ENCODE data around the gene FRMD1.

FRMD1 gene

DNA sequence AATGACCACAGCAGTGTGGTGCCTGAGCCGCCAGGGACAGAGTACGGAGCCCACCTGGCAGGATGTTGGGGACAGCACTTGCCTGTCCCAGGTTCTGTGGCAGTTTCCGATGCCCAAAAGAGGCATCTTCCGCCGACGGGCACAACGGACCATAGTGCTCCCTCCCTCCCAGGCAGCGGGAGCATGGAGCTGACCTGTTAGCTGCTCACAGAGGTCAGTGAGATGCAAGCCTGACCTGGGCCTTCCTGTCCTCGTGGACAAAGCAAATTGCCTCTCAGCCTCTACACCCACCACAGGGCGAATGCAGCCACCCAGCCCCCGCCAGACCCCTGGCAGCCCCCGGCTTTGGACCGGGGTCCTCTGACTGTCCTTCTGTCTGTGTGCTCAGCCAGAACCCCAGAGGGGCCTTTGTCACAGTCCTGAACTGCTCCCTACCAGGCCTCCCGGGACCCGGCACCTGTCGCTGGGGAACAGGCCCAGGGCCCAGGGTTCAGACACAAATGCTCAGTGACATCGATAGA lies 16.2 kb upstream of the FRMD1 start:
- no peaks in the 10 kb centered on the region for H3K4me1 Mint-ChIP-seq
- DNase-seq (no peak), ATAC-seq (replicated peaks) (no peak)
- H3K27ac Mint-ChIP-seq = no peak overlapping the region
- H3K27me3 Mint-ChIP-seq = peaks cover 4 to 20% of the 10 kb centered on the region in 2 donors
- H3K36me3 Mint-ChIP-seq = peaks cover 0 to 3% of the 10 kb centered on the region in 2 donors
- no peak overlapping the region for H3K4me3 Mint-ChIP-seq
- H3K9me3 Mint-ChIP-seq = peaks cover 7 to 9% of the 10 kb centered on the region in 2 donors

- H3K4me3 Mint-ChIP-seq = no peak overlapping the region
- DNase-seq (no peak), ATAC-seq (replicated peaks) (no peak)
Observed at GRCh38 chr6:168093634-168094033, 14.6 kb upstream of the FRMD1 start.

DNA sequence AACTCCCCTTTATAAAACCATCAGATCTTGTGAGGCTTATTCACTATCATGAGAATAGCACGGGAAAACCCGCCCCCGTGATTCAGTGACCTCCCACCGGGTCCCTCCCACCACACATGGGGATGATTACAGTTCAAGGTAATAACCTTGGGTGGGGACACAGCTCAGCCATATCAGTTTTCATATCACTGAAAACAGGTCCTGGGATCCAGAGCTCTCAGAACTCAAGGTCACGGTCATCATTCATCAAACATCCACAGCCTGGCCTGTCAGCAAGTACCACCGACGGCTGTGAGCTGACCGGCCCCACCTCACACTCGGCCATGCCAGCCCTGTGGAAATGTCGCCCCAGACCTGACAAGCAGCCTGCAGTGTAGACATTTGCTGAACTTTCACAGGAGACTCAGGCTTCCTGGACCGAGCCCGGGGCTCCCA lies 14.1 kb upstream of the FRMD1 start:
- Mint-ChIP-seq H3K36me3 (peaks cover 0 to 3% of the 10 kb centered on the region in 2 donors), H3K27ac (no peak overlapping the region), H3K4me3 (no peak overlapping the region), H3K4me1 (no peaks in the 10 kb centered on the region), H3K27me3 (peaks cover 0 to 4% of the 10 kb centered on the region in 2 donors), H3K9me3 (peaks cover 7 to 9% of the 10 kb centered on the region in 2 donors)
- DNase-seq = no peak
- ATAC-seq (replicated peaks) = no peak

More at GRCh38 chr6:168093634-168094033, 14.6 kb upstream of the FRMD1 start:
- Mint-ChIP-seq H3K27me3 (peaks cover 4 to 5% of the 10 kb centered on the region in 2 donors), H3K27ac (no peak overlapping the region), H3K4me1 (no peaks in the 10 kb centered on the region), H3K36me3 (peaks cover 0 to 3% of the 10 kb centered on the region in 2 donors), H3K9me3 (peaks cover 7 to 9% of the 10 kb centered on the region in 2 donors)

DNA sequence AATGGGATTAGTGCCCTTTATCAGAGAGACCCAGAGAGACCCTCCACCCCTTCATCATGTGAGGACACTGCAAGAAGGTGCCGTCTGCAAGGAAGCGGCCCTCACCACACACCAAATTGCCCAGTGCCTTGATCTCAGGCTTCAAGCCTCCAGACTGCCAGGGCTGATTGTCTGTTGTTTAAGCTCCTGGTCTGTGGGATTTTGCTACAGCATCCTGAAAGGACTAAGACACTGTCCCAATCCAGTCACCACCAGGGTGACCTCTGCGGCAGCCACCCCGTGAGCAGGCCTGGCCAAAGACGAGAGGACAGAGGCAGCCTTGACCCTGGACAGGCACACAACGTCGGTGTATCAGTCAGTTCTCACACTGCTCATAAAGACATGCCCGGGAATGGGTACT lies 13.5 kb upstream of the FRMD1 start:
- Mint-ChIP-seq H3K4me1 (no peaks in the 10 kb centered on the region), H3K9me3 (peaks cover 7 to 9% of the 10 kb centered on the region in 2 donors), H3K36me3 (peaks cover 0 to 3% of the 10 kb centered on the region in 2 donors), H3K4me3 (no peak overlapping the region), H3K27ac (no peak overlapping the region), H3K27me3 (peaks cover 0 to under 1% of the 10 kb centered on the region in 2 donors)
- ATAC-seq (replicated peaks) = no peak
- no peak for DNase-seq

DNA sequence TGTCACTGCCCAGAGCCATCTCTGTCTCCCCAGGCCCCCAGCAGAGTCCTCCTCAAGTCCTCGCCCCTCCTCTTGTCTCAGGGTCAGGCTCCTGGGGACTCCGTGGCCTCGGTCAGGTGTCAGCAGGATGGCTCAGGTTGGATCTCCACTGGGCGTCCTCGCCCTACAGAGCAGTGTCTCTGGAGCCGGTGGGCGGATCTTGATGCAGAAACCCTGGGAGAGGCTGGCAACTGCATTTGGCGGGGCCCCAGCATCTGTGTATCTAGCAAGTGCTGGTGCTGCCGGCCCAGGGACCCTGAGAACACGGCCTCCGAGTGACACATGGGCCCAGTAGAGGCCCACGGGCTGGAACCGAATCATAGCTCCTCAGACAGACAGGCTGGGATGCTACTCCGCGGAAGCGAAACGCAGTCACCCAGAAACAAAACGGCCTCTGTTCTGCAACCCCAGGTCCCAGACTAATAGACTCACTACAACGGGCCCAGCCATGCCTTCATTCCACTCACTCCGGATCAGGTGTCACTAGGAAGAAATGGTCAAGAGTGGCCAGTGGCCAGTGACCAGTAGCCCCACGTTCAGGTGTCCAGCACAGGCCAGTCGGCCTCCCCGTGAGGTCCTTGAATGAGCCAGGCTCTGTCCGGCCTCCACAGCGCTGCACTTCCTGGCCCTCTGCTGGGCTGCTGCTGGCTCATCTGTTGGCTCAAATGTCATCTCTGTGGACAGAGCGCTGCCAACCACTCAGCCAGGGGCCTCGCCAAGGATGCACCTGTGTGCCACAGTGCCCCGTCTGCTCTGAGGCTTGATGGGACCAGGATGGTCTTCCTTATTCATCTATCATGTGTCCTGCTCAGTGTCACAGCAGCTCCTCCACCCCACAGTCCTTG lies 12.6 kb upstream of the FRMD1 start:
- no peak for ATAC-seq (replicated peaks)
- Mint-ChIP-seq H3K36me3 (peaks cover 0 to 3% of the 10 kb centered on the region in 2 donors), H3K9me3 (peaks cover 7 to 9% of the 10 kb centered on the region in 2 donors), H3K4me1 (no peaks in the 10 kb centered on the region), H3K4me3 (no peak overlapping the region), H3K27me3 (no peaks in the 10 kb centered on the region), H3K27ac (no peak overlapping the region)
- DNase-seq = no peak

- ATAC-seq (replicated peaks) = no peak
Observed at GRCh38 chr6:168090706-168091105, 11.7 kb upstream of the FRMD1 start.

DNA sequence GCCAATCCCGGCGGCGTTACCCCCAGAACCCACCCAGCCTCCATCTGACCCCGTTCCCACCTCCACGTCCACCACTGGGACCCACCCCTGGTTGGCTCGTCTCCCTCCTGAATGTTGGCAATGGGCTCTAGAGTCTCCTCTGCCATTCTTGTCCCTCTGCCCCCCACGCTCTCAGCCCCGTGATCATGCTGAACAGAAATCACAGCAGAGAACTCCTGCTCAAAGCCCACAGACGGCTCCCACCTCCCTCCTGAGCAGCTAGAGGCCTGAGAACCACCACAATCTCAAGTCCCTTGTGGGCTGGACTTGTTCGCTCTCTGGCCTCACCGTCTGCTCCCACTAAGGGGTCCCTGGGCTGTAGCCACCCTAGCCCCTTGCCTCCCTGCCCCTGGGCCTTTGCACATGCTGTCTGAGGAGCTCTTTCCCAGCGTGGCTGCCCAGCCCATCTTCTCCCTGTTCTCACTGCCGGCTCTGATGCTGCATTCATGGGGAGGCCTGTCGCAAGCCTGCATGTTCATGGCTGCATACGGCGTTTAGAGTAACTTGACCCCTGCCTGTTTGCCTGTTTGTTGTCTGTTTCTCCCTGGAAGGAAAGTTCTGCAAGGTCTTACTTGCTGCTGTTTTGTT lies 11.2 kb upstream of the FRMD1 start:
- Mint-ChIP-seq H3K36me3 (peaks cover 0 to 3% of the 10 kb centered on the region in 2 donors), H3K27ac (no peak overlapping the region), H3K4me3 (no peak overlapping the region), H3K27me3 (no peaks in the 10 kb centered on the region), H3K9me3 (peaks cover 7 to 9% of the 10 kb centered on the region in 2 donors), H3K4me1 (no peaks in the 10 kb centered on the region)
- no peak for ATAC-seq (replicated peaks)
- DNase-seq = no peak

More at GRCh38 chr6:168090706-168091105, 11.7 kb upstream of the FRMD1 start:
- H3K4me3 Mint-ChIP-seq = no peak overlapping the region
- no peaks in the 10 kb centered on the region for H3K27me3 Mint-ChIP-seq
- no peak overlapping the region for H3K27ac Mint-ChIP-seq
- H3K36me3 Mint-ChIP-seq = peaks cover 0 to 3% of the 10 kb centered on the region in 2 donors
- H3K9me3 Mint-ChIP-seq = peaks cover 7 to 9% of the 10 kb centered on the region in 2 donors
- H3K4me1 Mint-ChIP-seq = no peaks in the 10 kb centered on the region
- DNase-seq = no peak

DNA sequence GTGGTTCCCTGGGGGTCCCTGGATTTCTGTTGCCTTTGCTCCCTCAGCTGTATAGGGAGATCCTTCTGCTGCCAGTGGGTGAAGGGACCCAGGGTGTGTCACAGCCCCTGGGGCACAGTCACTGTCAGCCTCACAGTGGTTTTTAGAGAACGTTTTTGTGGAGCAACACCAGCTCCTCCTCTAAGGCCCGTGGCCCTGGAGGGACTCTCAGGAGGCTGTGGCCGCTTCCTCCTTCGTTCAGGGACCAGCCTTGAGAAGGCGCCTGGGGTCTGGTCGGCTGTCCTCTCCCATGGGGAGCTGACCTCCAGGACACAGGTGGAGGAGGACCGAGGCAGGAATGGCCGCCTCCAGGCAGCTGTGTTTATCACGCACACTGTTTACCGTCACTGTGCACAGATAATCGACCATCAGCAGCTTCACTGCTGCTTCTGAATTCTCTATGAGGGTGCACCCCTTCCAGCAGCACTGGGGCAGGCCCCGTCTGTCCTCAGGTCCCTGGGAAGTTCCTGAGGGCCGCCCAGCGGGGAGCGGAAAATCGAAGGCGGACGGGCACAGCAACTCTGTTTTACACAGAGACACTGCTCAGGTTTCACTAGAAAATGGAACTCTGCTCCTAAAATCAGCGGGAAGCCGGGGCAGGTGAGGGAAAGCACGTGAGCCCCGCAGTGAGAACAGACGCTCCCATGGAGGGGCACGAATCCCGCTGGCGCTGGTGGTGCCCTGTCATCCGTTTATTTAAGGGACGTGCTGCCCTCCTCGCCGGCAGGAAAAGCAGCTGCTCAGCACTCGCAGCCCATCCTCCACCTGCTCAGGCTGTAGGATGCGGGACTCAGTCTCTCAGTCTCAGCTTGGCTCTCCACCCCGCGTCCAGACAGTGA lies 10.4 kb upstream of the FRMD1 start:
- no peak for ATAC-seq (replicated peaks)
- H3K27me3 Mint-ChIP-seq = no peaks in the 10 kb centered on the region
- no peak overlapping the region for H3K4me3 Mint-ChIP-seq
- peaks cover 0 to 3% of the 10 kb centered on the region in 2 donors for H3K36me3 Mint-ChIP-seq
- DNase-seq = no peak
- peaks cover 7 to 9% of the 10 kb centered on the region in 2 donors for H3K9me3 Mint-ChIP-seq
- no peak overlapping the region for H3K27ac Mint-ChIP-seq
- H3K4me1 Mint-ChIP-seq = no peaks in the 10 kb centered on the region

DNA sequence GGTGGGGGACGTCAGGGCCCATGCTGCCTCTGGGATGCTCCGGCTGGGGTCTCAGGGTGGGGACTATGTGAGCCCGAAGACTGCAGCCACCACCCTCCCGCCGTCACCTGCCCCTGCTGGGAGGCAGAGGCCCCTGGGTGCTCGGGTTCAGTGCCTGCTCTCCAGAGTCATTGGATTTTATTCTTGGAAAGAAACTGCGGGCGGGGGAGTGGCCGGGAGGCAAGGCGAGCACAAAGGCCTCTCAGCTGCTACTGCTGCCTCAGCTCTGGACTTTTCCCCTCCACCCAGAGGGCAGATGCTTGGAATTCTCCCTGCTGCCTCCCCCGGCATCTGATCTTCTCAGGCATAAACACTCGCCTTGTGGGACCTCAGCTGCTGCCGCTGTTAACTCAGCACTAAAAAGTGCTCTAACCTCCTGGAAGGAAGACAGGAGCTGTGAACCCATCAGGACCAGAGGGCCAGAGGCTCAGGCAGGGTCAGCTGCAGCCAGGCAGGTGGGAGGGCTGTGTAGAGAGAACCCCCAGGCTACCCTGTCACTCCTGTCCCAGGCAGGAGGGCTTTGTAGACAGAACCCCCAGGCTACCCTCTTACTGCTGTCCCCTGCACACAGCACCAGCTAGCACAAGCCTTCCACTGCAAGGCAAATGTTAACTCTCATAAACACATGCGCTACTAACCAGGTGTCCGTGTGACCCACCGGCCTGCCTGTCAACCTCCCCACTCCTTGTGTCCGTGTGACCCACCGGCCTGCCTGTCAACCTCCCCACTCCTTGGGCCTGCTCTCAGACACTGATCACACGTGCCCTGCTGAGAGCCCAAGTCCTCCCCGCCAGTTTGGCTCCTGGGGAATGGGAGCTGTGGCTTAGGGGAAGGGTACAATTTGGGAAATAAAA lies 9.4 kb upstream of the FRMD1 start:
- no peaks in the 10 kb centered on the region for H3K4me1 Mint-ChIP-seq
- ATAC-seq (replicated peaks) (no peak), DNase-seq (no peak)
- no peak overlapping the region for H3K4me3 Mint-ChIP-seq
- peaks cover 0 to 3% of the 10 kb centered on the region in 2 donors for H3K36me3 Mint-ChIP-seq
- H3K27ac Mint-ChIP-seq = no peak overlapping the region
- no peaks in the 10 kb centered on the region for H3K27me3 Mint-ChIP-seq
- H3K9me3 Mint-ChIP-seq = peaks cover 7 to 9% of the 10 kb centered on the region in 2 donors

GRCh38 chr6:168087436-168088160 lies 8.6 kb upstream of the FRMD1 start:
- Mint-ChIP-seq H3K27ac (no peak overlapping the region), H3K4me3 (no peak overlapping the region), H3K4me1 (no peaks in the 10 kb centered on the region), H3K27me3 (no peaks in the 10 kb centered on the region), H3K9me3 (peaks cover 4 to 6% of the 10 kb centered on the region in 2 donors), H3K36me3 (peaks cover 0 to 3% of the 10 kb centered on the region in 2 donors)
- ATAC-seq (replicated peaks) (no peak), DNase-seq (no peak)

- H3K4me1 Mint-ChIP-seq = no peaks in the 10 kb centered on the region
Observed at GRCh38 chr6:168086616-168087015, 7.6 kb upstream of the FRMD1 start.

GRCh38 chr6:168086066-168086465 lies 7.1 kb upstream of the FRMD1 start:
- no peaks in the 10 kb centered on the region for H3K36me3 Mint-ChIP-seq
- H3K9me3 Mint-ChIP-seq = no peaks in the 10 kb centered on the region
- ATAC-seq (replicated peaks) = no peak
- no peaks in the 10 kb centered on the region for H3K4me1 Mint-ChIP-seq
- H3K27ac Mint-ChIP-seq = no peak overlapping the region
- no peak overlapping the region for H3K4me3 Mint-ChIP-seq
- no peaks in the 10 kb centered on the region for H3K27me3 Mint-ChIP-seq
- DNase-seq = no peak

More at GRCh38 chr6:168086616-168087015, 7.6 kb upstream of the FRMD1 start:
- DNase-seq = no peak
- ATAC-seq (replicated peaks) = no peak
- Mint-ChIP-seq H3K27ac (peak overlapping the region; percentile 15), H3K36me3 (no peaks in the 10 kb centered on the region), H3K9me3 (no peaks in the 10 kb centered on the region), H3K27me3 (no peaks in the 10 kb centered on the region), H3K4me3 (no peak overlapping the region)
